Measurements from ENCODE around the gene MOB3A. TPM values are rescaled to one million over a fixed set of nuclear protein-coding genes. Genes with fewer than 3 reads are reported as not detected.

The MOB3A gene
- total and polyA plus RNA-seq, 7 experiments from 2014 or later: 49.5 to 269 (median 114) TPM

DNA sequence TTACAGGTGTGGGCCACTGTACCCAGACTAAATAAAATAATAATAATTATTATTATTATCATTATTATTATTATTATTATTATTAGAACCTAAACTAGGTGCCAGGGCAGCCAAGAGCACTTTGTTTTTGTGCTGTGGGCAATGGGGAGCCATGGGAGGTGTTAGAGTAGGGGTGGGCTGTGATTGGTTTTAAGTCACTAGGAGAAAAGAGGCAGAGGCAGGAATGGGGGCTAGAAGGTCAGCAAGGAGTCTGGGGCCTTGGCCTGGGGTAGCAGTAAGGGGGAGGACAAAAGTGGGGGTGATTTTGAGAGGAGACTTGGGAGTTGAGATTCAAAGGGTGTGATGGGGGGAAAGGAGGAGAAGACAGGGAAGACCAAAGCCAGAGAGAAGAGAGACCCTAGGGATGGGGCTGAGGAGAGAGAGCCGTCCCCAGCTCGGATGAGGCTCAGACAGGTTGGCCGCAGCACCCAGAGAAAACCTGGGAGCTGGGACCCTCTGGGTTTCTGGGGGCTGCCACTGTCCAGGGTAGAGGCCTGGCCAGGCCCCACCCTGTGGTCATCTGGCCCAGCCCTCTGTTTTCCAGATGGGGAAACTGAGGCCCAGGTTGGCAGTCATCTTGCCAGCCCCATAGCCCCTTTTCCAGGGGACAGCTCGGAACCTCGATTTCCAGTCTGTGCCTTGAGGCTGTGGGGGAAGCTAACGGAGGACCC, 62.9 kb downstream of the MOB3A start:
- peaks cover 0 to 3% (median 0%) of the 10 kb centered on the region in 11 donors for H3K9me3 Mint-ChIP-seq
- intact Hi-C loops (cut with micrococcal nuclease): no loop called here
- Histone ChIP-seq H3K4me1 (ENCODE audit: control insufficient read depth in 2 of 2, insufficient read depth in 2 of 2, low read length in 2 of 2) (peaks cover 14 to 26% of the 10 kb centered on the region in 2 donors), H3K27me3 (ENCODE audit: control insufficient read depth in 2 of 2, insufficient read depth in 2 of 2, low read length in 2 of 2) (no peaks in the 10 kb centered on the region), H3K4me3 (ENCODE audit: low read length) (no peak overlapping the region), H3K9me3 (ENCODE audit: control insufficient read depth in 2 of 3, low read length in 3 of 3) (peaks cover 0 to 4% (median 0%) of the 10 kb centered on the region in 3 experiments), H3K36me3 (ENCODE audit: control insufficient read depth in 2 of 3, insufficient read depth in 3 of 3, low read length in 3 of 3) (peaks cover 0 to 8% (median 0%) of the 10 kb centered on the region in 3 experiments), H3K27ac (ENCODE audit: low read depth, low read length) (no peak overlapping the region)
- H3K27ac Mint-ChIP-seq: peak overlapping the region in 6 of 9 donors; percentile 57 to 94 (median 88)
- ATAC-seq: no peak
- no peaks in the 10 kb centered on the region for H3K27me3 Mint-ChIP-seq
- CTCF ChIA-PET: interaction anchor here (0.9 to 1.3 kb wide), 2 partner anchors 16 to 19 kb away, joined by 3 read pairs; no protein-coding TSS in a partner anchor
- POLR2A ChIA-PET: interaction anchor here (0.8 to 2.9 kb wide), 6 partner anchors 10 to 237 kb away, joined by 3 to 34 read pairs (median 3); no protein-coding TSS in a partner anchor
- no peaks in the 10 kb centered on the region for H3K36me3 Mint-ChIP-seq
- H3K4me3 Mint-ChIP-seq: peak overlapping the region in 6 of 10 donors; percentile 16 to 85 (median 56)
- H3K4me1 Mint-ChIP-seq: peaks cover 11 to 40% (median 27%) of the 10 kb centered on the region in 7 donors
- no peak for DNase-seq

DNA sequence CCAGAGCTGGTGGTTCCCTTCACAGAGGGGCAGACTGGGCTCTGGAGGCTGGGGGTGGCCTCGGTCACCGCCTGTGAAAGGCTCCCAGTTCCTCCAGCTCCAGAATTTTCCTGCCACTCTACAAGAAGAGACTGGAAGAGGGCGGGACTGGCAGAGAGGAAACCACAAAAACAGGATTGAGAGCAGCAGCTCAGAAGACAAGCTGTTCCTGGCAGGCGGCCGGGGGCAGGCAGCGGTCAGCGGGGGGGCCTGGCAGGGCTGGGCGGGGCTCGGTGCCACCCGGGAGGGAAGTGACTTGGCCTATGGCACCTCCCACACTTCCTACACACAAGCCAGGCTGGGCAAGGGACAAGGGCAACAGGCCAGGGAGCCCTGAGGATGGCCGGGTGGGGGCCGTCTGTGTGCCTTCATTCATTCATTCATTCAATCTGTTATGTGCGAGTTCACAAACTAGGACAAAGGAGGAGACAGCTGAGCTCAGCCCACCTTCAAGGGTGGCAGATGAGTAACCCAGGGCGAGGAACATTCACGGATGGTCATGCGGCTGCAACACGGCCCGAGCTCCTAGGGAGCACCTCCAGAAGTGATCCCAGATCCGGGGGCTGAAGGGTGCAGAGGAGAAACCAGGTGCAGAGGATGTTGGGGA, 63.7 kb downstream of the MOB3A start:
- no peaks in the 10 kb centered on the region for H3K27me3 Mint-ChIP-seq
- POLR2A ChIA-PET: interaction anchor here (0.8 to 2.9 kb wide), 7 partner anchors 11 to 206 kb away, joined by 3 to 34 read pairs (median 4); partner anchors contain the start of gene MKNK2
- Histone ChIP-seq H3K27me3 (ENCODE audit: control insufficient read depth in 2 of 2, insufficient read depth in 2 of 2, low read length in 2 of 2) (no peaks in the 10 kb centered on the region), H3K36me3 (ENCODE audit: control insufficient read depth in 2 of 3, insufficient read depth in 3 of 3, low read length in 3 of 3) (no peaks in the 10 kb centered on the region), H3K4me3 (ENCODE audit: low read length) (peak overlapping the region; percentile 26), H3K27ac (ENCODE audit: low read depth, low read length) (peak overlapping the region; percentile 63), H3K9me3 (ENCODE audit: control insufficient read depth in 2 of 3, low read length in 3 of 3) (peaks cover 0 to 4% (median 0%) of the 10 kb centered on the region in 3 experiments), H3K4me1 (ENCODE audit: control insufficient read depth in 2 of 2, insufficient read depth in 2 of 2, low read length in 2 of 2) (peaks cover 14 to 26% of the 10 kb centered on the region in 2 donors)
- ATAC-seq (peak; percentile 82), DNase-seq (peak in 1 of 9 donors; percentile 27)
- peaks cover 11 to 40% (median 26%) of the 10 kb centered on the region in 7 donors for H3K4me1 Mint-ChIP-seq
- peak overlapping the region; percentile 86 to 94 (median 91) for H3K27ac Mint-ChIP-seq
- peak overlapping the region; percentile 70 to 85 (median 78) for H3K4me3 Mint-ChIP-seq
- CTCF ChIA-PET: interaction anchor here (0.6 to 0.7 kb wide), 2 partner anchors 12 to 40 kb away, joined by 3 read pairs; no protein-coding TSS in a partner anchor
- H3K36me3 Mint-ChIP-seq: no peaks in the 10 kb centered on the region
- H3K9me3 Mint-ChIP-seq: peaks cover 0 to 3% (median 0%) of the 10 kb centered on the region in 11 donors
- intact Hi-C loops (cut with micrococcal nuclease): no loop called here

DNA sequence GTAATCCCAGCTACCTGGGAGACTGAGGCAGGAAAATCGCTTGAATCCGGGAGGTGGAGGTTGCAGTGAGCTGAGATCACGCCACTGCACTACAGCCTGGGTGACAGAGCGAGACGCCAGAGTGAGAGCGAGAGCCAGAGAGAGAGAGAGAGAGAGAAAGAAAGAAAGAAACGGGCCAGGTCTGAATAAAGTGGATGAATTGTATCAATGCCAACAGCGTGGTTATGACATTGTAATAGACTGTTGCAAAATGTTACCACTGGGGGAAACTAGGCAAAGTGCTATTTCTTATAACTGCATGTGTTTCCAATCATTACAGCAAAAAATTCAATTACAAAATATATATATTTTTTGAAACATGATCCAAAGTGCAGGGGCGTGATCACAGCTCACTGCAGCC, 68.8 kb downstream of the MOB3A start:
- no peak for DNase-seq
- Mint-ChIP-seq H3K9me3 (peaks cover 0 to 5% (median 0%) of the 10 kb centered on the region in 11 donors), H3K27ac (peak overlapping the region in 3 of 9 donors; percentile 17 to 69 (median 37)), H3K36me3 (peaks cover 0 to 6% (median 0%) of the 10 kb centered on the region in 5 donors), H3K4me1 (peaks cover 5 to 17% (median 9%) of the 10 kb centered on the region in 7 donors), H3K27me3 (peaks cover 0 to 2% (median 0%) of the 10 kb centered on the region in 5 donors), H3K4me3 (no peak overlapping the region)
- Histone ChIP-seq H3K9me3 (ENCODE audit: control insufficient read depth in 2 of 3, low read length in 3 of 3) (no peaks in the 10 kb centered on the region), H3K27me3 (ENCODE audit: control insufficient read depth in 2 of 2, insufficient read depth in 2 of 2, low read length in 2 of 2) (no peaks in the 10 kb centered on the region), H3K36me3 (ENCODE audit: control insufficient read depth in 2 of 3, insufficient read depth in 3 of 3, low read length in 3 of 3) (no peaks in the 10 kb centered on the region), H3K27ac (ENCODE audit: low read depth, low read length) (no peak overlapping the region), H3K4me1 (ENCODE audit: control insufficient read depth in 2 of 2, insufficient read depth in 2 of 2, low read length in 2 of 2) (peaks cover 4 to 5% of the 10 kb centered on the region in 2 donors), H3K4me3 (ENCODE audit: low read length) (no peak overlapping the region)
- intact Hi-C loops (cut with micrococcal nuclease): no loop called here
- CTCF ChIA-PET: interaction anchor here (0.6 to 1.0 kb wide), 2 partner anchors 10 to 15 kb away, joined by 3 to 4 read pairs; no protein-coding TSS in a partner anchor
- POLR2A ChIA-PET: interaction anchor here (0.9 to 1.0 kb wide), 2 partner anchors 10 to 21 kb away, joined by 3 to 4 read pairs; no protein-coding TSS in a partner anchor
- no peak for ATAC-seq

GRCh38 chr19:2026770-2027169, 69.4 kb downstream of the MOB3A start:
- peaks cover 0 to 4% (median 0%) of the 10 kb centered on the region in 5 donors for H3K27me3 Mint-ChIP-seq

GRCh38 chr19:2022289-2022688, 73.8 kb downstream of the MOB3A start:
- Mint-ChIP-seq H3K36me3 (peaks cover 0 to 6% (median 0%) of the 10 kb centered on the region in 5 donors), H3K4me1 (peaks cover 0 to 8% (median 5%) of the 10 kb centered on the region in 7 donors), H3K9me3 (peaks cover 0 to 5% (median 0%) of the 10 kb centered on the region in 11 donors), H3K4me3 (no peak overlapping the region), H3K27ac (peak overlapping the region in 2 of 9 donors; percentile 33 to 62), H3K27me3 (peaks cover 0 to 4% (median 0%) of the 10 kb centered on the region in 5 donors)
- no peak for DNase-seq
- Histone ChIP-seq H3K36me3 (ENCODE audit: control insufficient read depth in 2 of 3, insufficient read depth in 3 of 3, low read length in 3 of 3) (no peaks in the 10 kb centered on the region), H3K9me3 (ENCODE audit: control insufficient read depth in 2 of 3, low read length in 3 of 3) (no peaks in the 10 kb centered on the region), H3K27me3 (ENCODE audit: control insufficient read depth in 2 of 2, insufficient read depth in 2 of 2, low read length in 2 of 2) (no peaks in the 10 kb centered on the region), H3K4me3 (ENCODE audit: low read length) (no peak overlapping the region), H3K27ac (ENCODE audit: low read depth, low read length) (no peak overlapping the region), H3K4me1 (ENCODE audit: control insufficient read depth in 2 of 2, insufficient read depth in 2 of 2, low read length in 2 of 2) (no peaks in the 10 kb centered on the region)
- ChIA-PET POLR2A (interaction anchor here (0.6 to 1.6 kb wide), 4 partner anchors 17 to 44 kb away, joined by 3 to 5 read pairs (median 4); no protein-coding TSS in a partner anchor), CTCF (interaction anchor here (0.6 kb wide), 1 partner anchor 70 kb away, joined by 5 read pairs; no protein-coding TSS in a partner anchor)
- intact Hi-C loops (cut with micrococcal nuclease): no loop called here
- ATAC-seq: no peak

More at GRCh38 chr19:2026770-2027169, 69.4 kb downstream of the MOB3A start:
- intact Hi-C loops (cut with micrococcal nuclease): no loop called here
- no peak overlapping the region for H3K27ac ChIP-seq (ENCODE audit: low read depth, low read length)
- no peaks in the 10 kb centered on the region for H3K9me3 ChIP-seq (ENCODE audit: control insufficient read depth in 2 of 3, low read length in 3 of 3)
- H3K27ac Mint-ChIP-seq: peak overlapping the region in 1 of 9 donors; percentile 37
- H3K4me3 Mint-ChIP-seq: no peak overlapping the region
- H3K36me3 ChIP-seq (ENCODE audit: control insufficient read depth in 2 of 3, insufficient read depth in 3 of 3, low read length in 3 of 3): no peaks in the 10 kb centered on the region
- POLR2A ChIA-PET: interaction anchor here (0.8 to 1.0 kb wide), 2 partner anchors 9 to 50 kb away, joined by 3 to 4 read pairs; no protein-coding TSS in a partner anchor
- ATAC-seq (no peak), DNase-seq (no peak)
- H3K36me3 Mint-ChIP-seq: peaks cover 0 to 6% (median 0%) of the 10 kb centered on the region in 5 donors
- CTCF ChIA-PET: interaction anchor here (0.6 to 1.0 kb wide), 2 partner anchors 10 to 15 kb away, joined by 3 to 4 read pairs; no protein-coding TSS in a partner anchor
- H3K4me1 ChIP-seq (ENCODE audit: control insufficient read depth in 2 of 2, insufficient read depth in 2 of 2, low read length in 2 of 2): no peaks in the 10 kb centered on the region
- no peaks in the 10 kb centered on the region for H3K27me3 ChIP-seq (ENCODE audit: control insufficient read depth in 2 of 2, insufficient read depth in 2 of 2, low read length in 2 of 2)
- peaks cover 0 to 5% (median 0%) of the 10 kb centered on the region in 11 donors for H3K9me3 Mint-ChIP-seq
- peaks cover 0 to 11% (median 3%) of the 10 kb centered on the region in 7 donors for H3K4me1 Mint-ChIP-seq
- H3K4me3 ChIP-seq (ENCODE audit: low read length): no peak overlapping the region
